Tibial nerve (tissue), 4 donors: ENCODE data around the gene POU2AF3. TPM values are rescaled to one million over a fixed set of nuclear protein-coding genes. Genes with fewer than 3 reads are reported as not detected.

Source experiments
- DNase-seq, 2 donors: peaks; one replicate each; pipeline ENCODE4 v3.0.0-alpha.2; 2019; ENCODE audit warnings: low spot score in 2 of 2
- H3K27ac ChIP-seq, 4 donors: fragments of 200-600 bp; sonication (generic) in 3 of 4; one replicate each; pipeline ENCODE4 v1.5.1; 2017 to 2019; ENCODE audit warnings: mild to moderate bottlenecking in 1 of 4
- H3K27me3 ChIP-seq, 2 donors: fragments of 200-600 bp; sonication (generic) in 1 of 2; one replicate each; pipeline versions ENCODE4 v1.5.1 to v1.6.0; 2017 to 2019
- H3K36me3 ChIP-seq, 3 donors: fragments of 200-600 bp; sonication (generic); one replicate each; pipeline ENCODE4 v1.5.1; 2018 to 2019
- H3K4me1 ChIP-seq, 4 donors: fragments of 200-600 bp; sonication (generic) in 3 of 4; one replicate each; pipeline ENCODE4 v1.5.1; 2017 to 2019
- H3K4me3 ChIP-seq, 4 donors: fragments of 200-600 bp; sonication (generic) in 3 of 4; one replicate each; pipeline ENCODE4 v1.5.1; 2017 to 2019; ENCODE audit warnings: mild to moderate bottlenecking in 1 of 4, moderate library complexity in 1 of 4
- H3K9me3 ChIP-seq, 4 donors: fragments of 200-600 bp; sonication (generic) in 3 of 4; one replicate each; pipeline ENCODE4 v1.5.1; 2017 to 2019
- CTCF ChIP-seq, 5 experiments: fragments of 200-600 bp in 3 of 5; fragments of 450-650 bp in 2 of 5; sonication (generic) in 3 of 5; IDR thresholded peaks; one replicate each; pipeline ENCODE4 v1.5.1; 2016 to 2019; ENCODE audit warnings: antibody characterized with exemption in 5 of 5, mild to moderate bottlenecking in 3 of 5, moderate library complexity in 2 of 5
- EP300 ChIP-seq, 2 donors: sonication (generic); formaldehyde crosslinking; IDR thresholded peaks; one replicate each; pipeline ENCODE4 v1.6.1; 2017; ENCODE audit warnings: antibody characterized with exemption in 2 of 2, mild to moderate bottlenecking in 1 of 2
- POLR2A ChIP-seq, 2 donors: fragments of 450-650 bp; IDR thresholded peaks; one replicate each; pipeline ENCODE4 v1.6.1; 2017; ENCODE audit warnings: antibody characterized with exemption in 2 of 2, mild to moderate bottlenecking in 2 of 2, moderate library complexity in 2 of 2
- WGBS, 2 donors: methylation state at CpG; one replicate each; pipeline ENCODE4 v1.1.5; 2018; 5-methylcytosine and 5-hydroxymethylcytosine counted together
- total RNA-seq, 4 donors: library from RNA; depleted of rRNA; stranded (reverse); fragments of >200 nt; gene quantifications; one replicate each; pipeline ENCODE4 v1.1.0, GENCODE V29; 2016

Gene POU2AF3
- total RNA-seq, 4 donors from 2014 or later: 0.87 to 4.4 (median 2.3) TPM

DNA sequence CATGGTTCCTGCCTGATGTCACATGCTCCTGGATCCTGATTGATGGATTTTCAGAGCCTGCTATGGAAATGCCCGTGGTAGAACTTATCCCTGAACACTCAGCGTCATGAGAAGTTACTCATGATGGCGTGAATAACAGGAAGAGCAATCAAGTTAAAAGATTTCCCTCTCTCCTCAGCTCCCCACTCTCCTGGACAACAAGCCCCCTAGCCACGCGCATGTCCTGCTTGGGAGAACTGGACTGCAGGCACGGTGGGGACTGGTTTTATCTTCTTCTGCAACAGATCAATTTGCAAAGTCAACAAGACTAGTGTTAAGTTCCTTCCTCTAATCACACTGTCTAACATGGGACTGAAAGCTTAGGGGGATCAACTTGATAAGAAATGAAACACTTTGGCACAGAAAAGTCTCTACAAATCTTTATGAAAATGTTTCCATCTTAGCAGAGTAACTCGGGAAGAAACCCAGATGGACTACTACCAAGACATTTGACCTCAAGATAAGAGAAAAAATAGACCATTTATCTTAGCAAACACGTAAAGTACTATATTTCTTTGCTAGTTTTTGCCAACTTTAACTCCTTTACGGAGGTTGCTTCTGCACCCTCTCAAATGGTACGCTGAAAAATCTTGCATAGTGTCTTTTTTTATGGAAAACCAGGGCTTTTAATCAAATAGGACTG is 53.2 kb downstream of the POU2AF3 start:
- no peak for DNase-seq
- no peaks in the 10 kb centered on the region for H3K27me3 ChIP-seq
- no peak overlapping the region for H3K4me3 ChIP-seq
- no peaks in the 10 kb centered on the region for H3K36me3 ChIP-seq
- peaks cover 0 to 10% (median 0%) of the 10 kb centered on the region in 4 donors for H3K4me1 ChIP-seq
- TF ChIP-seq CTCF (IDR thresholded peaks at IDR 0.05) (no peak), EP300 (IDR thresholded peaks at IDR 0.05) (no peak), POLR2A (IDR thresholded peaks at IDR 0.05) (no peak)
- no peaks in the 10 kb centered on the region for H3K9me3 ChIP-seq
- 74 to 76% methylated on average over 10 of the region's 10 CpGs for WGBS, 2 donors
- H3K27ac ChIP-seq: no peak overlapping the region

DNA sequence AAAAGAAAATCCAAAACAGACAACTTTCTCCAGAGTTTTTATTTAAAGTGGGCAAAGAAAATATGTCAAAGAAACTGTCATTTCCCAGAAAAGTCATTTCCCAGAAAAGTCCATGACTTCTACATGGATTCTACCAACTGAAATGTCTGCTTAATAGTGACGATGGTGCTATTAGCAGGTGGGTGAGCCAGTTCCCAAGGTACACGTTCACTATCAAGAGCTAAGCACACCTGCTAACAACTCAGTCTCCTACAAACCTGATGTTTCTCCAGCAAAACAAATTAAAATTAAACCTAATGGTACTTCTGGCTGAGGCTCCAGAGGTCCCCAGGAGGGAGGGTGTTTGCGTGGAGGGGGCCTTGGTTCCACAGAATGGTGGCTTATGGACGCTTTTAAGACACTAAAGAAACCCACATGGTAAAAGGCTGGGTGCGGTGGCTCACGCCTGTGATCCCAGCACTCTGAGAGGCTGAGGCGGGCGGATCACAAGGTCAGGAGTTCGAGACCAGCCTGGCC is 53.9 kb downstream of the POU2AF3 start:
- TF ChIP-seq POLR2A (IDR thresholded peaks at IDR 0.05) (no peak), EP300 (IDR thresholded peaks at IDR 0.05) (no peak), CTCF (IDR thresholded peaks at IDR 0.05) (no peak)
- Histone ChIP-seq H3K4me3 (no peak overlapping the region), H3K27ac (no peak overlapping the region), H3K36me3 (no peaks in the 10 kb centered on the region), H3K4me1 (peaks cover 0 to 2% (median 0%) of the 10 kb centered on the region in 4 donors), H3K27me3 (no peaks in the 10 kb centered on the region), H3K9me3 (no peaks in the 10 kb centered on the region)
- DNase-seq: no peak
- WGBS, 2 donors: 93 to 95% methylated on average over 9 of the region's 9 CpGs

GRCh38 chr11:111352935-111353710 is 54.8 kb downstream of the POU2AF3 start:
- Histone ChIP-seq H3K4me1 (no peaks in the 10 kb centered on the region), H3K9me3 (no peaks in the 10 kb centered on the region), H3K4me3 (no peak overlapping the region), H3K27ac (peak overlapping the region in 1 of 4 donors; percentile 4), H3K27me3 (no peaks in the 10 kb centered on the region), H3K36me3 (no peaks in the 10 kb centered on the region)
- peak in 1 of 2 donors; percentile 27 for TF ChIP-seq EP300 (IDR thresholded peaks at IDR 0.05)
- TF ChIP-seq POLR2A (IDR thresholded peaks at IDR 0.05): no peak
- TF ChIP-seq CTCF (IDR thresholded peaks at IDR 0.05): no peak
- WGBS, 2 donors: 49 to 62% methylated on average over 8 of the region's 8 CpGs
- DNase-seq: no peak

DNA sequence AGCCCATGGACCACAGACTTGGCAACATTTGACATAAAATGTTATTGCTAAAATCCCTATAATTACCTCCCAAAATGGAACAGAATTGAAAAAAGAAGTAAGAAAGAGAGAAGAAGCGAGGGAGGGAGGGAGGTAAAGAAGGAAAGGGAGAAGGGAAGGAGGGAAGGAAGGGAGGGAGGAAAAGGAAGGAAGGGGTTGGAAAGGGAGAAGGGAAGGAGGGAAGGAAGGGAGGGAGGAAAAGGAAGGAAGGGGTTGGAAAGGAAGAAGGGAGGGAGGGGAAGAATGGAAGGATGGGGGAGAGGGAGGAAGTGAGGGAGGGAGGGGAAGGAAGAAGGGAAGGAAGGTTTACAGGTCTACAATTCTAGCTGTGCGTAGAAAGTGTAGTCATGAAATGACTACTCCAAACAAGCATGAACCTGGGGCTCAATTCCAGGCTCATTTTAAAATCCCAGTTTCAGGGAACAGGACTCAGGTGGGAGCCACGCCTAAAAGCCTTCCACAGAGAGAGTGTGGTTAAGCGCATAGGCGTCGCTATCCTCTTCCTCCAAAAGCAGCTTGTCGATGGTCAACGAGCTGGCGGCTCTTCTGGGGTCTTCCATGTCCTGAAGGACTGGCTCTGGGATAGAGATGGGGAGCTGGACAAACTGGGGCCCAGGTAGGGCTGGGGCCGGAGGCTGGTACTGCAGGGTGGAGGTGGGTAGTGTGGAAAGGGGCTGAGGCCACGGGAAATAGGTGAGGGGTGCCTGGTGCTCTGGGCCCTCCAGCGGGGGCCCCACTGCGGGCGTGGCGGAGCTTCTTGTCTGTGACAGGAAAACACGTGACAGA is 55.6 kb downstream of the POU2AF3 start:
- H3K27me3 ChIP-seq: no peaks in the 10 kb centered on the region
- DNase-seq: no peak
- TF ChIP-seq EP300 (IDR thresholded peaks at IDR 0.05) (no peak), POLR2A (IDR thresholded peaks at IDR 0.05) (no peak), CTCF (IDR thresholded peaks at IDR 0.05) (no peak)
- no peak overlapping the region for H3K4me3 ChIP-seq
- no peaks in the 10 kb centered on the region for H3K9me3 ChIP-seq
- H3K4me1 ChIP-seq: no peaks in the 10 kb centered on the region
- H3K36me3 ChIP-seq: no peaks in the 10 kb centered on the region
- 92 to 95% methylated on average over 12 to 16 of the region's 16 CpGs for WGBS, 2 donors
- peak overlapping the region in 1 of 4 donors; percentile 4 for H3K27ac ChIP-seq
